HCT116 (cell line): ENCODE results near the gene OGG1. TPM values are rescaled to one million over a fixed set of nuclear protein-coding genes. Genes with fewer than 3 reads are reported as not detected.
A peak's percentile ranks its signal among the peaks of the same experiment; 100 is the strongest.

Experiments used
- ATAC-seq: fragments of 200-7000 bp; cut with Tn5 transposase; 2 replicates; pipeline ENCODE4 v1.9.1; 2020; ENCODE audit warnings: mild to moderate bottlenecking, moderate library complexity
- BruUV-seq: library from RNA; stranded (reverse); fragments of 400-500 nt; replicated peaks from 2 replicates; lab custom pipeline; 2021; lab: Mats Ljungman, UMichigan
- CTCF ChIA-PET: fragments of 300-600 bp; sonication (Branson Sonifier 250); formaldehyde crosslinking; loops from one replicate; lab custom pipeline; 2021; ENCODE audit warnings: antibody characterized with exemption; lab: Charles Lee
- POLR2A ChIA-PET: fragments of 300-600, 350-600 bp; sonication (Branson Sonifier 250); formaldehyde crosslinking; loops from one replicate; lab custom pipeline; 2021; ENCODE audit warnings: antibody characterized with exemption; lab: Charles Lee
- RAD21 ChIA-PET, 2 experiments: fragments of 300-600 bp; sonication (Branson Sonifier 250); formaldehyde crosslinking; loops; one replicate each; lab custom pipeline; 2023; ENCODE audit warnings: low total read pairs in 2 of 2; ENCODE audit not compliant: uncharacterized antibody in 2 of 2, unreplicated experiment in 2 of 2, low non-redundant PET in 1 of 2; lab: Charles Lee
- DNase-seq: peaks from one replicate; pipeline ENCODE4 v3.0.0-alpha.2; 2010; ENCODE audit warnings: low read depth, low spot score
- H2AFZ ChIP-seq: fragments of 200-600 bp; shearing (Covaris generic), sonication (generic); 2 replicates; pipeline ENCODE4 v1.6.1; 2017; ENCODE audit warnings: low read depth, mixed run types, mixed read lengths, antibody characterized with exemption, low read length; ENCODE audit not compliant: poor library complexity, severe bottlenecking
- H3K27ac ChIP-seq: 2 replicates; pipeline ENCODE4 v1.5.1; 2012; ENCODE audit warnings: low read depth, low read length
- H3K27me3 ChIP-seq: fragments of 200-600 bp; sonication (generic); 2 replicates; pipeline ENCODE4 v1.6.1; 2016; ENCODE audit warnings: mixed run types, low read length, mixed read lengths; ENCODE audit not compliant: insufficient read depth
- H3K36me3 ChIP-seq, 2 experiments: fragments of 200-500 bp in 1 of 2; fragments of 200-600 bp in 1 of 2; sonication (Bioruptor generic) in 1 of 2; sonication (generic) in 1 of 2; 2 replicates each; pipeline versions ENCODE4 v1.5.1 to v1.6.1; 2014 to 2016; ENCODE audit warnings: low read length in 2 of 2, inconsistent platforms in 1 of 2, mixed read lengths in 1 of 2, mixed run types in 1 of 2; ENCODE audit not compliant: insufficient read depth in 2 of 2, control insufficient read depth in 1 of 2
- H3K4me1 ChIP-seq, 2 experiments: fragments of 200-600 bp in 1 of 2; sonication (generic) in 1 of 2; 2 replicates each; pipeline versions ENCODE4 v1.5.1 to v1.6.1; 2012 to 2017; ENCODE audit warnings: low read length in 2 of 2, inconsistent platforms in 1 of 2, mild to moderate bottlenecking in 1 of 2, mixed read lengths in 1 of 2, mixed run types in 1 of 2, moderate library complexity in 1 of 2; ENCODE audit not compliant: insufficient read depth in 2 of 2, control insufficient read depth in 1 of 2
- H3K4me2 ChIP-seq: fragments of 200-600 bp; sonication (generic); 2 replicates; pipeline ENCODE4 v1.6.1; 2017; ENCODE audit warnings: mixed run types, low read length, mixed read lengths
- H3K4me3 ChIP-seq, 2 experiments: fragments of 200-600 bp in 1 of 2; sonication (generic) in 1 of 2; replicated peaks in 1 of 2; 2 replicates each; pipeline ENCODE4 v1.5.1; 2011 to 2016; ENCODE audit warnings: low read length in 2 of 2, control low read depth in 1 of 2, low read depth in 1 of 2, mild to moderate bottlenecking in 1 of 2, mixed read lengths in 1 of 2, mixed run types in 1 of 2
- H3K79me2 ChIP-seq: fragments of 200-600 bp; sonication (generic); 2 replicates; pipeline ENCODE4 v1.6.1; 2017; ENCODE audit warnings: mild to moderate bottlenecking, mixed run types, low read length, moderate library complexity, mixed read lengths; ENCODE audit not compliant: insufficient read depth
- H3K9ac ChIP-seq: fragments of 200-600 bp; sonication (generic); 2 replicates; pipeline ENCODE4 v1.6.1; 2016; ENCODE audit warnings: low read length, mixed read lengths
- H3K9me2 ChIP-seq: fragments of 200-600 bp; sonication (generic), shearing (Covaris generic); 2 replicates; pipeline ENCODE4 v1.6.1; 2017; ENCODE audit warnings: mixed run types, mild to moderate bottlenecking, moderate library complexity; ENCODE audit not compliant: insufficient read depth
- H3K9me3 ChIP-seq, 2 experiments: fragments of 200-500 bp in 1 of 2; fragments of 200-600 bp in 1 of 2; sonication (Bioruptor generic) in 1 of 2; sonication (generic) in 1 of 2; 2 replicates each; pipeline ENCODE4 v1.6.1; 2014 to 2017; ENCODE audit warnings: low read length in 2 of 2, mixed read lengths in 2 of 2, inconsistent platforms in 1 of 2, low read depth in 1 of 2, mild to moderate bottlenecking in 1 of 2, mixed run types in 1 of 2, moderate library complexity in 1 of 2; ENCODE audit not compliant: control insufficient read depth in 1 of 2, insufficient read depth in 1 of 2
- H4K20me1 ChIP-seq: fragments of 200-600 bp; sonication (generic), shearing (Covaris generic); 2 replicates; pipeline ENCODE4 v1.6.1; 2017; ENCODE audit warnings: mixed run types, mild to moderate bottlenecking, moderate library complexity; ENCODE audit not compliant: insufficient read depth
- ATF3 ChIP-seq: IDR thresholded peaks from 2 replicates; pipeline ENCODE4 v1.6.1; 2012
- JUND ChIP-seq: IDR thresholded peaks from 2 replicates; pipeline ENCODE4 v1.6.1; 2012
- POLR2AphosphoS5 ChIP-seq: IDR thresholded peaks from 2 replicates; pipeline ENCODE4 v1.6.1; 2011; ENCODE audit warnings: mild to moderate bottlenecking, low read depth, low read length, moderate library complexity
- REST ChIP-seq: IDR thresholded peaks from 2 replicates; pipeline ENCODE4 v1.6.1; 2012; ENCODE audit warnings: low read depth
- SP1 ChIP-seq: IDR thresholded peaks from 2 replicates; pipeline ENCODE4 v1.6.1; 2012; ENCODE audit warnings: low read depth
- SRF ChIP-seq: IDR thresholded peaks from 2 replicates; pipeline ENCODE4 v1.6.1; 2012; ENCODE audit warnings: low read depth
- TCF7L2 ChIP-seq: IDR thresholded peaks from 2 replicates; pipeline ENCODE4 v1.7.0; 2011; ENCODE audit warnings: borderline replicate concordance, inconsistent platforms; ENCODE audit not compliant: insufficient read depth, insufficient read length; ENCODE audit errors: extremely low read depth
- ZBTB33 ChIP-seq: IDR thresholded peaks from 2 replicates; pipeline ENCODE4 v1.6.1; 2011; ENCODE audit warnings: mild to moderate bottlenecking, low read length, moderate library complexity; ENCODE audit not compliant: insufficient replicate concordance; ENCODE audit errors: extremely low read depth
- intact Hi-C: fragments of 100-400 bp; cut with micrococcal nuclease; formaldehyde crosslinking; loops from 2 replicates; pipeline ENCODE4 v1.10.0; 2022
- total RNA-seq: library from RNA; stranded (reverse); gene quantifications from one replicate; pipeline ENCODE4 v1.2.1, GENCODE V29; 2021; ENCODE audit not compliant: unreplicated experiment

OGG1 gene
- total RNA-seq, 1 experiment from 2014 or later, result 16.3 TPM

GRCh38 chr3:9746330-9746729, 3.4 kb upstream of the OGG1 start:
- Histone ChIP-seq H3K36me3 (peaks cover 54 to 70% of the 10 kb centered on the region in 2 experiments), H4K20me1 (no peaks in the 10 kb centered on the region), H3K9me2 (no peaks in the 10 kb centered on the region), H3K9ac (no peak overlapping the region), H3K4me3 (no peak overlapping the region), H3K4me2 (no peak overlapping the region), H3K27ac (no peak overlapping the region), H3K79me2 (peaks cover 8% of the 10 kb centered on the region), H3K4me1 (peaks cover 8 to 18% of the 10 kb centered on the region in 2 experiments), H2AFZ (no peak overlapping the region)
- RAD21 ChIA-PET, result no interaction called here
- no peak for ATAC-seq
- intact Hi-C loops, result no loop called here
- no TSS peak for BruUV-seq
- TF ChIP-seq JUND (no peak), REST (no peak), TCF7L2 (no peak), POLR2AphosphoS5 (0 out of 2 replicates have a peak, but pooled peaks have one; percentile 9)
- TF ChIP-seq, all 23 proteins: peak for 1
- Histone ChIP-seq H3K9me3 (no peaks in the 10 kb centered on the region), H3K27me3 (no peaks in the 10 kb centered on the region)
- POLR2A ChIA-PET, result no interaction called here
- CTCF ChIA-PET, result no interaction called here
- DNase-seq, result no peak

- peaks cover 46 to 66% of the 10 kb centered on the region in 2 experiments for H3K36me3 ChIP-seq
- no peaks in the 10 kb centered on the region for H3K9me2 ChIP-seq
- ChIA-PET RAD21 (no interaction called here), POLR2A (no interaction called here), CTCF (no interaction called here)
- no peak overlapping the region for H3K4me2 ChIP-seq
- H3K27ac ChIP-seq, result no peak overlapping the region
- no peak overlapping the region for H2AFZ ChIP-seq
- DNase-seq (no peak), ATAC-seq (no peak)
- H3K27me3 ChIP-seq, result no peaks in the 10 kb centered on the region
- BruUV-seq, result no TSS peak
- H4K20me1 ChIP-seq, result no peaks in the 10 kb centered on the region
- H3K4me3 ChIP-seq, result no peak overlapping the region
- no peak overlapping the region for H3K9ac ChIP-seq
- H3K9me3 ChIP-seq, result no peaks in the 10 kb centered on the region
- peaks cover 8% of the 10 kb centered on the region for H3K79me2 ChIP-seq
- H3K4me1 ChIP-seq, result peaks cover 8 to 18% of the 10 kb centered on the region in 2 experiments
- intact Hi-C loops, result no loop called here
- no peak for TF ChIP-seq SRF
- no peak for TF ChIP-seq SP1
- TF ChIP-seq TCF7L2, result no peak
- no peak for TF ChIP-seq ZBTB33
- no peak for TF ChIP-seq REST
- no peak for TF ChIP-seq ATF3
These were observed 2.5 kb upstream of the OGG1 start for GRCh38 chr3:9747267-9747666.
